Mucosa of gallbladder (tissue), 1 donor: ENCODE results near the gene CD163L1. TPM values are rescaled to one million over a fixed set of nuclear protein-coding genes. Genes with fewer than 3 reads are reported as not detected.
"Not testable (repeated sequence)": the region's sequence is repeated elsewhere in the genome, so short reads cannot be mapped to it uniquely, and the experiment has no call there.

Experiments
- DNase-seq: peaks from one replicate; pipeline ENCODE4 v3.0.0-alpha.2; 2020; ENCODE audit warnings: low spot score
- total RNA-seq: library from RNA; stranded (reverse); gene quantifications from one replicate; pipeline ENCODE4 v1.2.1, GENCODE V29; 2021
- donor health status: DM: no; HTN: no; CAD: no.

Gene CD163L1
- total RNA-seq = 3.9 TPM

DNA sequence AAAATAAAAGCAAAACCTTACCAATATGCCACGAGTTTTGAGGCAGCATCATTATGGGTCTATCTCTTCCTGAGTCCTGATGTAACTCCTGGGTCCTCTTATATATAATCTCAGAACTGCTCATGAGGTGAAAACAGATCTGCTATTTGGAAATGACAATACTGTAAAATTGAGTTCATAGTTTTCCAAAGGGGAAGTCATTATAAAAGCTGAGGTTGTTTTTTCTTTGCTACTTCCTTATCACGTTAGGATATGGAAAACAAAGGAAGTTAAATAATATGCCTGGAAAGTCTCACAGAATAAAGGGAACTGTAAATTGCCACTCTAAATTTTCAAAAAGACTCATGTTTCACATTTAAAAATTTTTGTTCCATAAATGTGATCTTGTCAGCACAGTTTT is at the start of gene CD163L1:
Gene CD163L1 (minus strand): TSS at position 78 of the 400 bp plus-strand sequence. CDS start 26 bp downstream, at position 52.
- no peak for DNase-seq

DNA sequence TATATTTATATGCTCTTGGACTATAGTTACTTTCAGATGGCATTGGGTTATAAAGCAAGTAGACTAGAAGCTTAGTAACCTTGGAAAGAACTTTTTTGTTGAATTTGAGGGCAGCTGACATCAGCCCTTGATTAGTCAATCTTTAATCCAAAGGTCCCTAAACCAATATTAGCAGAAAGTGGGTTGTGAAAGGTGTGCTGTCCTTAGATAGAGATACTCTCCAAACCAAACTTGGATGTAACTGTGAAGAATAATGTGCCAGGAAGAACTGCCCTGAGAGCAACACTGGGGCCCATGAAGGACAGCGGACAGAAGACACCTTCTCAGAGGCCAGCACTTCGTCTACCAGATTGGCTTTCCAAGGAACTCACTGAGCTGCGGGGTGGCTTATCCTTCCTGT is 49.1 kb upstream of the CD163L1 start:
- no peak for DNase-seq

DNA sequence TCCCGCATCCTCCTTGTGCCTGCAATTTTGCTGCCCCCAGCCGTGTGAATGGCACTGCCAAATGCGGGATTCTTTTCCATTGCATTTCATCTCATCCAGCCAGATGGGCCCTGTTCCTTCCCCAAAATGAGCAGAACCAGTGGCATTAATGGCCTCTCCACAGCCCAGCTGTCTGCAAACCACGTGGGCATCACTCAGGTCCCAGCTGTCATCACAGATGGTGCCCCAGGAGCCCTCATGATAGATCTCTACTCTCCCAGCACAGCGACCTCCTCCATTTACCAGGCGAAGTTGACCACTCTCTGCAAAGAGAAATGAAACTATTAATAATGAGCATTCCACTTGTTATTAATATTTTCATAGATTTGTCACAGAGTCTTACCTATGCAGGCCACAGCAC is 42.6 kb upstream of the CD163L1 start:
- DNase-seq = no peak

DNA sequence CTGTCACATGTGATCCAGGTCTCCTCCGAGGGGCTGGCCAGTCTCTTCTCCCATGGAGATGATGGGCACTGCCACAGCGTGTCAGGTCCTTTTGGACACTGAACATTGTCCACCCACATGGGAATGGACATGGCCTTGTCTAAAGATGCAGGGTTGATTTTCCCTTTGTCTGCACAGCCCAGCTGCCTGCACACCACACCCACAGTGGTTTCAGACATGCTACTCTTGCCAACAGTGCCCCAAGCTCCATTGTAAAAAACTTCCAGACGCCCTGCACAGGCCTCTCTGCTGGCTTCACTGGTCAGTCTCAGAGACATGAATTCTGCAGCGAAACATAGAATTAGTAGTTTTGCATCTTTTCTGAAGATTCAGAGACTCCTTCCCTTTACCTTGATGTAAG is 41.1 kb upstream of the CD163L1 start:
- no peak for DNase-seq

DNA sequence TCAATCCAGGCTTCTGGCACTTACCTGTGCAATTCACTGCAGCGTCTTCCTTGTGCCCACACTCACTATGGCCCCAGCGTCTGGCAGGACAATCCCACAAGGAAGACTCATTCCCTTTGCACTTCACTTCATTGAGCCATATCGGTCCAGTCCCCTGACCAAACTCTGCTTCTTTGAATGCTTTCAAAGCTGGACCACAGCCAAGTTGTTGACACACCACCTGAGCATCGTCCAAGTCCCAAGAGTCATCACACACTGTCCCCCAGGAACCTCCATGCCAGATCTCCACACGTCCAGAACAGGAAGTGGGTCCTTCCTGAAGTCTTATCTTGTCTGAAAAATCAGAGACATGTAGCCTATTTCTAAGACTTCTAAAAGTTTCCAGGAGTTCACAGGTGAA is 39.4 kb upstream of the CD163L1 start:
- no peak for DNase-seq

DNA sequence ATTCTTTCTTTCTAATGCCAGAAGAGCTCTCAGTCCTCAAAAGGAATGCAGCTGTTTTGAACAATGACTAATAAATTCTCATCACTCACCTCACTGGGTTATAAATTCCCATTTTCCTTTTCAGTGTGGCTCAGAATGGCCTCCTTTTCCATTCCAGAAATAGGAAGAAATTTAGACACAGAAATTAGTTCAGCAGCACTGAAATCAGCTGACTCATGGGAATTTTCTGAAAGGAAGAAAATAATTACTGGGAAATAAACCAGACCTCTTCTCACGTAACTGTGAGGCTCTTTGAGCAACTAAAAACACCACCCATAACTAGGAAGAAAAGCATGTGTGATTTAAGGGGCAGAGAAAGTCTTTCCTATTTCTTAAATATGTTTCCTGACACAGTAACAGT is 35.8 kb upstream of the CD163L1 start:
- no peak for DNase-seq

DNA sequence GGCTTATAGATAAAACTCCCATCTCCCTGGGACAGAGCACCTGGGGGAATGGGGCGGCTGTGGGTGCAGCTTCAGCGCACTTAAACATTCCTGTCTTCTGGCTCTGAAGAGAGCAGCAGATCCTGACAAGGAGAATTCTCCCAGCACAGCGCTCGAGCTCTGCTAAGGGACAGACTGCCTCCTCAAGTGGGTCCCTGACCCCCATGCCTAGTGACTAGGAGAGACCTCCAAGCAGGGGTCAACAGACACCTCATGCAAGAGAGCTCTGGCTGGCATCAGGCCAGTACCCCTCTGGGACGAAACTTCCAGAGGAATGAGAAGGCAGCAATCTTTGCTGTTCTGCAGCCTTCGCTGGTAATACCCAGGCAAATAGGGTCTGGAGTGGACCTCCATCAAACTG is 28.1 kb upstream of the CD163L1 start:
- DNase-seq = no peak

DNA sequence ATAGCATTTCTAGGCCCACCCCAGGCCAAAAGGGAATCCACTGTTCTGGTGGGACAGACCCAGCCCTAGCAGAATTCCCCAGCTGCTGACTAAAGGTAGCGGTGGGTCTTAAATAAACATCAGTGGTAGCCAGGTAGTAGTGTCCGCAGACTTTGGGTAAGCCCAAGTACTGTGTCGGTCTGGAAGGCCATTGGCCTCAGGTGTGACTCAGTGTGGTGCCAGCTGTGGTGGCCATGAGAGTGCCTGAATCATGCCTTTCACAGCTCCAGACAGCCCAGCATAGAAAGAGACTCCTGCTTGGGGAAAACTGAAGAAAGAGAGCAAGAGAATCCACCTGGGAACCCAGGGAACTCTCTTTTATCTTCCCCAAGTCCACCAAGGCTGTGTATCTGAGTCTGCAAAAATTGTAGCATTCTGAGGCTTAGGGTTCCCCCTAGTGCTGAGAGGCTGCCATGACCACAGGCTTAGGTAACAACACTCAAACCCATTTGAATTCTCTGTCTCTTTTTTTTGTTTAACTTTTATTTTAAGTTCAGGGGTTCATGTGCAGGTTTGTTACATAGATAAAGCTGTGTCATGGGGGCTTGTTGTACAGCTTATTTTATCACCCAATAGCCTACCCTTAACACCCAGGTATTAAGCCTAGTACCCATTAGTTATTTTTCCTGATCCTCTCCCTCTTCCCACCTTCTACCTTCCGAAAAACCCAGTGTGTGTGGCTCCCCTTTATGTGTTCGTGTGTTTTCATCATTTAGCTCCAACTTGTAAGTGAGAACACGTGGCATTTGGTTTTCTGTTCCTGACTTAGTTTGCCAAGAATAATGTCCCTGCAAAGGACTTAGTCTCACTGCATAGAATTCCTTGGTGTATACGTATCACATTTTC is 16.7 kb upstream of the CD163L1 start:
- peak; percentile 58 for DNase-seq

DNA sequence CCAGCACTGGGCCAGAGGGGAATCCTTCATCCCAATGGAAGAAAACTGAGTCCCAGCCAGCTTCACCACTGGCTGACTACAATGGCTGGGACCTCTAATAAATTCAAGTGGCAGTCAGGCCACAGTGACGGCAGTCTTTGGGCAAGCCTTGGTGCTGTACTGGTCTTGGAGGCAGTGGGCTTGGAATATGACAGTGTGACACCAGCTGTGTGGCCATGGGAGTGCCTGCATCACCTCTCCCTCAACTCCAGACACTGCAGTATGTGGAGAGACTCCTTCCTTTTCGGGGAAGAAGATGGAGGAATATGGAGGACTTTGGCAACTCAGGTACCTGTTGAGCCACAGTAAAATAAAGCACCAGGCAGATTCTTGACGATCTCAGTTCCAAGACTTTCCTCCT is 16.0 kb upstream of the CD163L1 start:
- no peak for DNase-seq

DNA sequence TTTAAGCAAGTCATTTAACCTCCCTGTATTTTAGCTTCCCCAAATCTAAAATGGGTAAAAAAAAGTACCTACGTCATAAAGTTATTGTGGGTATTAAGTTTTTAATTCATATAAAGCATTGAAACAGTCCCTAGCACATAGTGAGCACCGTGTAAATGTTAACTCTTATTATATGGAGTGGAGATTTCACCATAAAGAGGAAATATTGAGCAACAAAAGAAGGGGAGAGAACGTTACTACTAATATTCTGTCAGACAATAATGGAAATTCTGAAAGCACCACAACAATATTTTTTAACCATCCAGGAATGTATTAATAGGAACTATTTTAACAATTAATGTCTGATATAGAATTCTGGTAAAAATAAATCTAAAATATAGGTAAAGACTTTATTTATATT is 7.8 kb upstream of the CD163L1 start:
- DNase-seq = no peak

DNA sequence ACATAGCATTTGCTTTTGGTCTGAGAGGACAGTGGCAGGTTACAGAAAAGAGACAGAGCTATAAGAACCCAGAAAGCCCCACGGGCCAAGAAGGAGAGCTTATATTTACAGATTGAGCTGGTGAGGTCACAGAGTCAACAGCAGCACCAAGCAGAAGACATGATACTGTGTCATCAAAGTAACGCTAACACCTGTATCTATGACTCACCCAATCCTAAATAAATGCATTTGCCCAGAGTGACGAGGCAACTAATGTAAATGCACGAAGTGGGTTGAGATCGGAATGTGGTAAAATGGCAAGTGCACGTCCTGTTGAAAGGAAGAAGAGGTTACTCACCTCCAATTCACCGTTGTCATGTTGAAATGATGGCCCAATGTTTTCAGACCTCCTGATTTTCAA is 6.7 kb upstream of the CD163L1 start:
- no peak for DNase-seq

DNA sequence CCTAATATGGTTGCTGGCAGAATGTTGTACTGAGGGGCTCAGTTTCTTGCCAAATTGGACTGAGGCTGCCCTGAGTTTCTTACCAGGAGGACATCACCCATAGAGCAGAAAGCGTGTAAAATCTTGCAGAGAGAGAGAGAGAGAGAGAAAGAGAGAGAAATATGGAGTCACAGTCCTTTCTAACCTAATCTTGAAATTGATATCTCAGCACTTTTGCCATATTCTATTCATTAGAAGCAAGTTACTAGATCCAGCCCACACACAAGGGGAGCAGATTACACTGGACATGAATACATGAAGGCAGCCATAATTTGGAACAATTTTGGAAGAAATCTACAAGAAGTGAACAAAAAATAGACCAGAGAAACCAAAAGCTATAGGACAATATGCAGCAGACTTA is 4.1 kb upstream of the CD163L1 start:
- no peak for DNase-seq

DNA sequence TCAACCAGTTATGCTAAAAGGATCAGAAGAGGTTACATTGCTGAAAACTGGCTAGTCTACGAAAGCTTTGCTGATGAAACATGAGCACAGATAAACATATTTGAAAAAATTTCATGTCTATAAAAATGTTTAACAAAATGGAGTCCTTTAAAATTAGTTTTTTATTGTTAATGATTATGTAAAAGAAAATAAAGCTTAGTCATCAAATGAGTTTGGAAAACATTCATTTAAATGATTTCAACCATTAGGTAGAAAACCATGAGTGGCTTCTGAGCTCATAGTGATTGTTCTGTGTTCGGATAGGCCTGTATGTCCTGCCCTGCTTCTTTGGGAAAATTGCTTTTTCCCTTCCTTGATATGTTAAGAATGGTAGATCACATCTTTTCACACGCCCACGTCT is 584 bp upstream of the CD163L1 start:
- DNase-seq = no peak

DNA sequence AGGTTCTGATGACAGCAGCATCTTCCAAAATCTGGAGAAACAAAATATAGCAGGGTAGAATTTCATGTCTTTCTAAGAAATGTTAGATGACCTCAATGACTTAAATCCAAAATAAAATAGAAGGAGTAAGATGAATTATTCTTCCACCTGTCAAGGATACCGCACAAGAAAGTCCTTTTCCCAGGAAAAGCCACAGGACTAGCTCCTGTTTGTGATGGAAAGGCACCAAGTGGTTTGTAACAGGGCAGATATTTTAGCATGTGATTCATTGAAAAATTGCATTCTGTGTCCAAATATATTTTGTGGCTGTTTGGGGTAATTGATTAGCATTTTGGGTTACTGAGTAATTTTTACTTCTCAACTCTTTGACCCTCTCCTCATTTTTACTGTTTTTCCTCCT is 2.7 kb downstream of the CD163L1 start:
- no peak for DNase-seq

DNA sequence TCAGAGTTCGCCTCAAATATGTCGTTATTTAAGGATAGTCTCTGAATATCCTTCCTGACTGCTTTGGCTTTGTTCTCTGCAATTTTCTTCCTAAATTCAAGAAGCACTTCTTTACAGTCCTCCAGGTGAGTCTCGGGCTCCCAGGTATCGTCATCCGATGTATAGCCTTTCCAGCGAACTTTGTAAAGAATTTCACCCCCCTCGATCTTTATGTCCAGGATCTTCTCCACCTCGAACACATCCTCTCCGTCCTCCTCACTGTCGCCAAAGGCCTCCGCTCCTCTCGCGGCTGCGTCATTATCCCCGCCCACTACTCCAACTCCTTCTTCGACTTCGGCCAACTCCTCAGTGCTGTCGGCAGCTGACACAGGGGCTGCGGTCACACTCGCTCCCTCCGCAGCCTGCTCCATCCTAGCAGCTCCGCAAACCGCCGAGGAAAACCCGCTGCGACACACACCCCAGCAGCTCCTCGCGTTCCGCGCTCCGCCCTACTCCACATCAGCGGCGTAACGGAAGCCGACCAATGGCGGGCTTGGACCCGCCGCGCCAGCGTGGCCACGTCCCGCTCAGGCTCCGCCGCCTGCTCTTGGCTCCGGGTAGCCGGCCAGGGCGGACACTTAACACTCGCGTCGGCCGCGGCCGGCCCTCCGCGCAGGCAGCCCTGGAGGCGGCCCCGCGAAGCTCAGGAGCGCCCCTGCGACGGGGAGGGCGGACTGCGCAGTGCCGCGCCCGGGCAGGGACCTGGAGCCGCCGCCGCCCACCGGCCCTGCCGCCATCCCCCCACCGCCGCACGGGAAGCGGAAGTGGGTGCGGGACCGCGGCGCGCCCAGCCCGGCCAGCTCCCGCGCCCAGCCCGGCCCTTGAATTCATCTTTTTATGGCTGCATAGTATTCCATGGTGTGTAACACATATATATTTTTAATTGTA is 4.1 kb downstream of the CD163L1 start:
- peak; percentile 20 for DNase-seq

DNA sequence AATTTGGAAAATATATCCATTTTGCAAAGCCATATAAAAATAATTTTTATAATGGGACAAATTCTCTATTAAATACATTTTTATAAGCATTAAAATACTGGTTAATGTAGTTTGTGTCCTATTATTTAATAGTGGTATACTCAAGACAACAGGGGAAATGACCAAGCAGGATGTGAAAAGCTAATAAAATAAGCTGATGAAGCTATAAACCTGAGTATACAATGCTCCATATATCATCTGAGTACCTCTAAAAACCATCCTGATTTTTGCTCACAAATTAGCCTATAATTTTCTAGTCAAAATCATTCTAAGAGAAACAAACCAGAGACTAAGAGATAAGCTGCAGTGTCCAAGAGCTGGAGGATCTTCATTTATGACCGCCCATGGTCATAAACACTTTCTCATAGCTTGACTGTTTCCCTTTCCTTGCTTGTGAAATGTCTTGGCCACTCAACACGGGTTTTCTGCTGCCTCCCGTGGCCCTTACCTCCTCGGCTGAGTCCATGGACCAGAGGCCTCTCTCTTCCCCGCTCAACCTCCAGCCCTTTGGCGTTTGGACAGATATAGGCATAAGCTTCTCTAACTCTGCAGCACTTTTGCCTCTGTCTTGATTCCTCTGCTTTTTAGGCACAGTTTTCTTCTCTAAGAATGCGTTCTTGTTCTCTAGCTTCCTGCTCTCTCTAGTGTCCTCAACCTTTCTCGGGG is 5.5 kb downstream of the CD163L1 start:
- DNase-seq = not testable (repeated sequence)

DNA sequence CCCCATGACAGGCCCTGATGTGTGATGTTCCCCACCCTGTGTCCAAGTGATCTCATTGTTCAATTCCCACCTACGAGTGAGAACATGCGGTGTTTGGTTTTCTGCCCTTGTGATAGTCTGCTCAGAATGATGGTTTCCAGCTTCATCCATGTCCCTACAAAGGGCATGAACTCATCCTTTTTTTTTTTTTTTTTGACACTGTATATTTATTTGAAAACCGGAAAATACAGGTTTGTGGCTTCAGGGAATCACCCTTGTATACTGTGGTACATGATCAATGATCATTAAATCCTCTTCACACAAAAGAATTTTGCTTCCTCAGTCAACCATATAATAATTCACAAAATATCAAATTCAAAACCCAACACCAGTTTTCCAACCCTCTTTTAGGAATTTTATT is 6.5 kb downstream of the CD163L1 start:
- not testable (repeated sequence) for DNase-seq

DNA sequence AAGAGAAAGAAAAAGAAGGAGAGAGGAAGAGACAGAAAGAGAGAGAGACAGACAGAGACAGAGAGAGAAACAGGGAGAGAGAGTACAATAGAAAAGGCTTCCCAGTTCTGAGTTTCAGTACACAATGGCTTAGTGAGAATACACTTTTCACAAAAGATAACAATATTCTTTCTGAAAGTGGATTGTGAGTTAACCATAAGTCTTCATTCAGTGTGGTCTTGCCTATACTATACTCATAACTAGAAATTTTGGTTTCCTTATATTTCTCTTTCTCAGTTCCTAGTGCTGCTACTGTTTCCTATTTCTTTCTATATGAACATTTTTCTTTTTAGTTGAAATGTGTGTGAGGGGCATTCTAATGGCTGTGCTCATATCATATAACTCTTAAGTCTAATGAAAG is 9.3 kb downstream of the CD163L1 start:
- no peak for DNase-seq

DNA sequence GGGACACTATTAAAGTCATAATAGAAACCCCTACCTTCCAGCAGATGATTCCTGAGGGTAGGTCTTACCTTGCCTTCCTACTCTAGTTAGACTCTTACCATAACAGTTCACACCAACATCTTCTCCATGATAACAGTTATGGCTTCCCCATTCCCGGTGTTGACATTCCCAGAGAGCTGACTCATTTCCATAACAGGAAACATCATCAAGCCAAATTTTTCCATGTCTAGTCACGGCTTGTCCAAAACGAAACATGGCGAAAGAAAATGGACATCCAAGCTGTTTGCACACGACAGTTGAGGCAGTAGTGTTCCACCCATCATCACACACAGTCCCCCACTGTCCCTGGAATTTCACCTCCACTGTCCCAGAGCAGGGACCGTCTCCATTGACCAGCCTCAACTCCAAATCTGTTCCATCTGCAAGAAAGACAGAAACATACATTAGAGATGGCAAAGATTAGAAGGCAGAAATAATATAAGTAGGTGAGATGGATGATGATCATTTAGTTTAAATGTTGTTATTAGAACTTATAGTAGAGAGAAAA is 10.6 kb downstream of the CD163L1 start:
- DNase-seq = no peak

DNA sequence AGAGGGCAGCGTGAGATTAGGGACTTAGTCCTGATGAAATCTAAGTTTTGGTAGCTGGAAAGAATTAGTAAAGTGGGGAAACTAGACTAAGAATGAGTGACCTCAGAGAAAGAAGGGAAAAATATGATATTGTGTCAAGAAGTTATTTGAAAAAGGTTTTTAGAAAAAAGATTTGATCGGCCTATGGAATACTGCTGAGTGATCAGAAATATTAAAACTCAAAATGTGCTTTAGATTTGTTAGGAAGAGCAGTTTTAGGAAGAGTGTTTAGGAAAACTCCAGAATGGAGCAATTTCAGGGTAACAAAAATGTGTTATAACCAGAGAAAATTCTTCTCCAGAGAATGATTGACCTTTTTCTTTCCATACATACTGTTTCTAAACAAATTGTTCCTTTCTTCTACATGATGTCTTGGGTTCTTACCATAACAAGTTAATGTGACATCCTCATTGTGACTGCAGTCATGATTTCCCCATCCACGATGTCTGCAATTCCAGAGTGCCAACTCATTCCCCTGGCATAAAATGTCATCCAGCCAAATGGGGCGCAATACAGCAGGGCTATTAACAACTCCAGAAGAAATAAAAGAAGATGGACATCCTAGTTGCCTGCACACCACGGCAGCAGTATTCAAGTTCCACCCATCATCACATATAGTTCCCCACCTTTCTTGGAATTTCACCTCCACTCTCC is 11.8 kb downstream of the CD163L1 start:
- DNase-seq = no peak

DNA sequence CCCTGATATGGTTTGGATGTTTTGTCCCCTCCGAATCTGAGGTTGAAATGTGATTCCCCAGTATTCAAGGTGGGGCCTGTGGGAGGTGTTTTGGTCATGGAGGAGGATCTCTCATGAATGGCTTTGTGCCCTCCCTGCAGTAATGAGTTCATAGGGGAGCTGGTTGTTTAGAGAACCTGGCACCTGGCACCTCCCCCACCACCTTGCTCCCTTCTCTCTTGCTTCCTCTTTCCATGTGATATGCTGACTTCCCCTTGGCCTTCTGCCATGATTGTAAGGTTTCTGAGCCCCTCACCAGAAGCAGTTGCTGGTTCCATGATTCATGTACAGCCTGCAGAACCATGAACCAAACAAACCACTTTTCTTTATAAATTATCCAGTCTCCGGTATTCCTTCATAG is 32.6 kb downstream of the CD163L1 start:
- no peak for DNase-seq
